GM13977 (cell line): ENCODE data around the gene SRCIN1.

ENCODE experiments used
- DNase-seq: peaks from one replicate; pipeline ENCODE4 v3.0.0; 2012; ENCODE audit warnings: low spot score
- CTCF ChIP-seq: IDR thresholded peaks from 2 replicates; pipeline ENCODE4 v1.5.1; 2012; ENCODE audit warnings: mild to moderate bottlenecking, control low read depth; ENCODE audit not compliant: insufficient read depth; ENCODE audit errors: extremely low read depth, missing control alignments
- in situ Hi-C: fragments of 300-500 bp; cut with MboI; formaldehyde crosslinking; loops from one replicate; pipeline ENCODE4 v1.12.0; 2022; ENCODE audit warnings: low sequenced_read_pairs, low pct_unique_long_range_greater_than_20kb, mixed read lengths, inconsistent platforms; ENCODE audit not compliant: unreplicated experiment

SRCIN1 gene

GRCh38 chr17:38620551-38621277, 15.0 kb upstream of the SRCIN1 start:
- TF ChIP-seq CTCF, result no peak
- peak; percentile 3 for DNase-seq
- in situ Hi-C loops, result no loop called here

- in situ Hi-C loops, result no loop called here
- no peak for TF ChIP-seq CTCF
- peak; percentile 3 for DNase-seq
Observed at GRCh38 chr17:38619937-38620550, 14.3 kb upstream of the SRCIN1 start.

- no peak for DNase-seq
- in situ Hi-C loops, result no loop called here
- no peak for TF ChIP-seq CTCF
Observed at GRCh38 chr17:38619451-38619795, 13.7 kb upstream of the SRCIN1 start.

GRCh38 chr17:38617967-38618760, 12.4 kb upstream of the SRCIN1 start:
- no peak for DNase-seq
- in situ Hi-C loops, result no loop called here
- no peak for TF ChIP-seq CTCF

GRCh38 chr17:38617074-38617860, 11.5 kb upstream of the SRCIN1 start:
- in situ Hi-C loops, result no loop called here
- DNase-seq, result no peak
- TF ChIP-seq CTCF, result no peak

- in situ Hi-C loops, result no loop called here
- no peak for TF ChIP-seq CTCF
- no peak for DNase-seq
Observed at GRCh38 chr17:38616361-38616760, 10.6 kb upstream of the SRCIN1 start.
